Measurements from ENCODE around the gene KRT78.
"Not testable (repeated sequence)": the region's sequence is repeated elsewhere in the genome, so short reads cannot be mapped to it uniquely, and the experiment has no call there.

The KRT78 gene

DNA sequence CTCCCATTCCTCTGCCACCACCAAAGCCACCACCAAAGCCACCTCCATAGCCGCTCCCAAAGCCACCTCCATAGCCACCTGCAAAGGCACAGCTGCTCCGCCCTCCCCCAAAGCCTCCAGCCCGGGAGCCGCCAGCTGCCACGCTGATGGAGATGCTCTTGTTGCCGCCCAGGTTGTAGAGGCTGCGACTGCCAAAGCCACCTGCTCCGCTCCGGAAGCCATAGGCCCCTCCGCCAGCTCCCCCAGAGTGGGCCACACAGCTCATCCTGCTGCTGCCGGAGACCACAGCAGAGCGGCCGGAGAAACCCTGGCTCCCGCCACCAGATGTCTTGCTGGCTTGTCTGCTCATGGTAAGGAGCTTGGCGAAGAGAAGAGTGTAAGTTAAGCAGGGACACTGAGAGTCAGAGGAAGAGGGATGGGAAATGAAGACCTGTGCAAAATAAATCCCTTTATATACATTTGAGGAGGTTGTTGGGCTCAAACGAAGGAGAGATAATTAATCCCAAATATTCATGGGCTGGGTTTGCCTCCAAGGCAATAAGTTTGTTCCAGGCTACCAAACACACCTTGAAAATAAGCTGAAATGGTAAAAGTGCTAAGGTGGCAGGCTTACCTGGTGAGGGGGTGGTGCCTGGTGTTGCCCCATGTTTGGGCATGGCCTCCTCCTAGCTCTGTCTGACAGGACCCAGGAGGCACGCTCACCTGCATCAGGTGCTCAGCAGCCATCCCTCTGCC, 52.9 kb downstream of the KRT78 start, which contains the start of gene KRT3:
KRT3 (minus strand) TSS at position 424 of the 735 bp plus-strand sequence; CDS start at position 349, 75 bp downstream.
- DNase-seq (ENCODE audit: low spot score) = no peak

DNA sequence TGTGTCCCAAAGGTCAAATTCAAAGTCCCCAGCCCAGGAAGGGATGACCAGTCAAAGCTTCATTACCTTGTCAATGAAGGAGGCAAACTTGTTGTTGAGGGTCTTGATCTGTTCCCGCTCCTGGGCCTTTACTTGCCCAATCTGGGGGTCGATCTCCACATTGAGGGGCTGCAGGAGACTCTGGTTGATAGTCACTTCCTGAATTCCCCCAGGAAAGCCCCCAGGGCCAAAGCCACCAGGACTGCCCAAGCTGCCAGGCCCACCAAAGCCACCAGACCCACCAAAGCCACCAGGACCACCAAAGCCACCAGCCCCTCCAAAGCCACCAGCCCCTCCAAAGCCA, 53.5 kb downstream of the KRT78 start:
- not testable (repeated sequence) for DNase-seq (ENCODE audit: low spot score)

DNA sequence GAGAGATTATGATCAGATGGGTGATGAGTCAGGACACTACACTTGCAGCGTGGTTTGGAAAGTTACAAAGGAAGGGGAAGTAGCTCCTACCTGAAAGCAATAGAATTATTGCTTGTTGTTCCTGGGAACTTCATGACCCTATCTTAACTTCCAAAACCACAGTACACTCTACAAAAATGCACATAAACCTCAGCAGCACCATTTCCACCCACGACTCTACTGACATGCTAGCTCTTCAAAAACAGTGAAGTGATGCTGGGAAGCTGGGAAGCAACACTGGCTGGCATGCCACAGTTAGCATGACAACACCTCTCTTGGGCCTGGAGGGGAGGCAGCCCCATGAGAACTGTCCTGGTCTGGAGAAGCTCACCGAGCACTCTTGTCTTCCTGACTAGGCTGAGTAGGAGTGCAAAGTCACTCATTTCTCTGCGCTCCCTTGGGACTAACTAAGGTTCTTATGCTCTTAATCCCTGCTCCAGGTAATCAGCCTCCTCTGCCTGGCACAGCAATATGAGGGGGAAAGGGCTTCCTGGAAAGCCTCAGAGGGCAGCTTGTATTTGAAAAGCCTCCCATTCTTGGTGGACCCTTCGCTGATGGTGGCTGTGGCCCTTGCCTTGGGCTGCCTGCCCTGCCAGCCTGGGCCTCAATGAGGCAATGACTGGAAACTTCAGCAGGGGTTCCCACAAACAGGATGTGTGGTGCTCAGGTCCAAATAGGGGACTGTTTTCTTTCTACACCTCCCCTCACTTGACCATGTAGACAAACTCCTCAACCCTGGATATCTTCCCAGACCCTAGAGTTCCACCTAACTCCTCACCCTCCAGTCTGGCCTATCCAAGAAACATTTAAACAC, 54.1 kb downstream of the KRT78 start:
- no peak for DNase-seq (ENCODE audit: low spot score)

DNA sequence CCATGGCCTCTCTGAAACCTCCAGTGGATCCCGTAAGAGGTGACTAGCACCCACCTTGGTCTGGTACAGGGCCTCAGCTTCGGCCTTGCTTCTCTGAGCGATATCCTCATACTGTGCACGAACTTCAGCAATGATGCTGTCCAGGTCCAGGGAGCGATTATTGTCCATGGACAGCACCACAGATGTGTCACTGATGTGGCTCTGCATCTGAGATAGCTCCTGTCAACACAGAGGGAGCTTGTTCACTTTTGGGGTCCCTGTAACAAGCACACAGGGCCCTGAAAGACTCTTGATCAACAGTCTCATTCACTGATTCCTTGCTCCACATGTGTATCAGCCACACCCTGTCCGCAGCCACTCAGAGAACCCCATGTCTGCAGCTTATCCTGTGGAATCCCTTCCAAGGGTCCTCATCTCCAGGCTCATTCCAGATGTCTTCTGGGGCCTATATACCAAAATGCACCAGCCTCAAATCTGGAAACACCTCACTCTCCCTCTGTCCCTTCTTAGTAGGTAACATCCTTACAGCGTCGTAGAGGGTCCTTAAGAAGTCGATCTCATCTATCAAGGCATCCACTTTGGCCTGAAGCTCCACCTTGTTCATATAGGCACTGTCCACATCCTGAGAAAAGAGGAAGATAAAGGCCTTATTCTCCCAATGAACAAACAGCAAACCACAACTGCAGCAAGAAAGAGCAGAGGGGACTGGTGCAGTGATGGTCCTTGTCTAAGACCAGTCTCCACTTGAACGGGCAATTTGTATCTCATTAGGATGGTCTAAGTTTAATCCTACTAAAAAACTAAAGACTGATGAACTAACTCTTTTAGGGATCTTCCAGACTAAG, 56.4 kb downstream of the KRT78 start:
- no peak for DNase-seq (ENCODE audit: low spot score)

DNA sequence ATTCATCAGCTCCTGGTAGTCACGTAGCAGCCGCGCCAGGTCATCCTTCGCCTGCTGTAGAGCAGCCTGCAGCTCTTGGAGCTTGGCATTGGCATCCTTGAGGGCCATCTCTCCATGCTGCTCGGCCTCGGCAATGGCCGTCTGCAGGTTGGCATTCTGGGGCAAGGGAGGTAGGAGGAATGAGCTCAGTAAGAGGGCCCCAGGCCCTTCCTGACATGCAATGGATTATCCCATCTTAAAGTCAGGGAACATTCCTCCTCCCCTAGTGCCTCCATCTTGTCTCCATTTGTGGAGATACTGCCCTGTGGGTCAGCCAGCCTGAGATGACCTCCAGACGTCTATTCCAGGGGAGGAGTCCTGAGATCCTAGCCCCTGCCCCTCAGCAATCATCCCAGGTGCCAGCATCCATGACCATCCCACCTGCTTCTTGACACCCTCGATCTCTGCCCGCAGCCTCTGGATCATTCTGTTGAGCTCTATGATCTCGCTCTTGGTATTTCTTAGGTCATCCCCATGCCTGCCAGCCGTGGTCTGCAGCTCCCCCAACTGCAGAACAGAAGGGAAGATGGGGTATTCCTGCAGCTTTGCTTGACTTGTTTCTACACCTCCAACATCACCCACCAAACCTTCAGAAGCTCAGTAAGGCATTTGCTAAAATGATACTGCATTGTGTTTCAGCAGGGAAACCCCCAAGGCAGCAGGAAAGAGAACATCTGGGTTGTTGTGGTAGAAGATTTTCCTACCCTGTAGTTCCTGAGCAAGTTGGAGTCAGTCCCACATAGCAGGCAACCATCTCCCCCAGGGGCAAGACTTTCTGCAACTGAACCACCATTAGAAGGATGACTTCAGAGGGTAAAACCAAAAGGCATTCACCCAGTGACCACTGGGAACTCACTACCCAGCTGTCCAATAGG, 57.3 kb downstream of the KRT78 start:
- DNase-seq (ENCODE audit: low spot score) = no peak

DNA sequence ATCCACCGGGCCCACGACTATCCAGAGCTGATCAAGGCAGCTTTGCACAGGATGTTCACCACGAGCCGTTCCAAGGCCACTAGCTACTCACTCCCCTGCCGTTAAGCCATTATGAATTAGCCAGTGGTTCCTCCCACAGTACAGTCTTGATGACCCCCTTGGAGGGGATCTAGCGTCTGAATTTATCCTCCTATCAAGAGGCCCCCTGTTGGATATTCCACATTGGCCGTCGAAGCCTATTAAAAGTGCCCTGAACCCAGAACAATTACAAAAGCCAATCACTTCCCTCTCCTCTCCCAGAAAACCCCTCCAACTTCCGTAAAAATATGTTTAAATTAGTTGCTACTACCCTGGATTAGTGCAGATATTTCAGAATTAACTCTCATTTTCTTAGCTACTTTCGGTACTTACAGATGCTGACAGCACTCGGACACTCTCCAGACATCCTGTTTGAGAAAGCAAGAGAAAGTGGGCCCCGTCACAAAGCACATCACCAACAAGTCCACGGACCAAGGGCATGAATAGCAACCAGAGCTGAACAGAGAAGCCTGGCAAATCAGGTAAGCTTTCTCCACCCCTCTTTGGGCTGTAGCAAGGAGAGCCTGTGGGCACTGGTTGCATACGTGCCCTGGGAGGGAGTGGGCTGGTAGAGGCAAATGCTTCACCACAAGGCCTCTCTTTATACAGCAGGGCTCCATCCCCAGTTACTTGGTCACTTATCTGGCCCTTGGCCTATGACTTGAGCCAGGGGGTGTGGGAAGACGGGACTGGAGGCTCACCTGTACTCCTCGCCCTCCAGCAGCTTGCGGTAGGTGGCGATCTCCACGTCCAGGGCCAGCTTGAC, 58.1 kb downstream of the KRT78 start:
- DNase-seq (ENCODE audit: low spot score) = no peak

DNA sequence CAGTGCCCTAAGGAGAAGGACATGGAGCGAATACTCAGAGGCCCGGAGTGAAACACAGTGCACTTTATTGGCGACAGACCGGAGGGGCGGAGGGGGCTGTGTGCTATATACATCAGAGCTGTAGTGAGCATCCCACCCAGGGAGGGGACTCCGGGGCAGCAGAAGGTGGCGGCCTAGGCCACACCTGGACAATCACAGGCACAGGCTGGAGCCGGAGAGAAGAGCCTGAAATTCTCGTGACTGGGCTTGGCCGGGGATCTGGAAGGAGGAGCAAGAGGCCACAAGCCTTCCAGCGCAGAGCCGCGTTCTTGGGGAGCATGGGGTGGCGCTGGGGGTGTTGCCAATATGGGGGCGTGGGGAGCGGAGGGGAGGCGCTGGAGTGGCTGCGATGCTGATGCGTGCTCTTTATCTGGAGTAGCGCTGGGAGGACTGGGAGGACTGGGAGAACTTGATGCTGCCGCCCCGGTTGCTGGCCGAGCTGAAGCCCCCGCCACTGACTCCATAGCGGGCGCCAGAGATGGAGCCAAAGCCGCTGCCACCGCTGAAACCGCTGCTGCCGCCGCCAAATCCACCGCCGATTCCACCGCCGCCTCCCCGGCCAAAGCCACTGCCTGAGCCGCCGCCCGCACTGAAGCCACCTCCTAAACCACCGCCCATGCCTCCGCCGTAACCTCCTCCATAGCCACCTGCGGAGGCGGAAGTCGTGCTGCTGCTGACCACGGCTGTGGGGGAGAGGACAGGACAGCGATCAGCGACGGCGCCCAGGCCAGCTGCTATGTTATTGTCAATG, 59.0 kb downstream of the KRT78 start:
- DNase-seq (ENCODE audit: low spot score) = no peak

DNA sequence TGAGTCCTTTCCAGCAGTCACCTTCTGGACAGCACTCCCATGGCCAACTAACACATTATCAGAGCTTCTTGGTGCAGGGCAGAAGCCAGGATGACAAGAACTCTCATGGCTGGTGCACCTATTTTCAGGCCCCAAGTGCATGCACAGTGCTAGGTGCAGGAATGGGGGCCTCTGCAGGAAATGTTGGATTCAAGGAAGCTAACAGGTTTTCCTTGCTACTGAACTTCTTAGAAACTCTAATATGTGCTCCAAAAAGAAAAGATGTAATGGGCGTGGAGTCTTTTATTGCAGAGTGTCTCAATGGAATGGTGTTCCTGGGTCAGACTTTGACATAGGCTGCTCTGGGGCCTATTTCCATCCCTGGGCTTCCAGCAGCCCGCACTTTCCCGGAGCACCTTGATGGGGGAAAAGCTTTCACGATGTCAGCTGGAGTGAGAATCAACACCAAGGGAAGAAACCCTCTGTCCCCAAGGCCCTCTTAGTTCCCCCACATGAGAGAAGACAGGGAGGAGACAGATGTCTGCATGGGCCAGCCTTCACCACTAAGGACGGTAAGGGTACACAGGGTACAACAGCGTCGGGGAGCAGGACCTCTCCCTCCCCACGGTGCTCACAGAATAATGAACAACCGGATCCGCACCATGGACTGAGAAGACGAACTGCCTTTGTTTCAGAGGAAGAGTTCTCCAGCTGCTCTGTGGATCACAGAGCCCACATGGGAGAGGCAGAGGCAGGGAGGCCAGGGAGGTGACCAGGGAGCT, 59.7 kb downstream of the KRT78 start:
- no peak for DNase-seq (ENCODE audit: low spot score)

DNA sequence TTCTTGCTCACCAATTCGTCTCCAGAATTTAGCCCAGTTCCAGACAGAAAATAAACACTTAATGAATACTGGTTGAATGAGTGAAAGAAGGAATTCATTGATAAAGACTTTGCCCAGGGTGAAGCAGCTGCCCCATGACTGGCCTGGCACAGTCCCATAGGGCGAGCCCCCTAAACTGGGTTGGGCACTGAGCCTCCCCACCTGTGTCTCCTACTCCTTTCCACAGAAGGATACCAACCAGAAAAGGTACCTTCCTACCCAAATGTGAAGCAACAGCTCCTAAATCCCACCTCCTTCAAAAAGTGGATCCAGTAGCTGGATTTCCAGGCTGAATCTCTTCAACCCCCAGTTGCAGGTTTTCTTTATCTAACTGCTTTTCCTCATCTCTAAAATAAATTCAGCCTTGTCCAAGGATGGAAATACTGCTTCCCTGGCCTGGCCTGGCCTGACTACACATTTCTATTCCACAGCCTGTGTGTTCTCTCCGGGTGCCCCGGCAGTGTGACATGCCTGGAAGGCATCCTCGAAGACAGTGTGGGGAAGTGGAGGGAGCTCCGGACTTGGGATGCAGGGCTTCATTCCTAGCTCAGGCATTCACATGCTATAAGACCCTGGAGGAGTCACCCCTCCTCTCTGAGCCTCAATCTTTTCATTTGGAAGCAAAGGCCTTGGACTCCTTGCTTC, 60.5 kb downstream of the KRT78 start:
- no peak for DNase-seq (ENCODE audit: low spot score)

All from CD4-positive, alpha-beta T cell treated with Interleukin-15 for 4 hours (primary cell).